MM.1S (cell line): ENCODE results near the gene MGAT4D.

Source experiments
- EZH2 ChIP-seq: fragments of 300-600 bp; sonication (generic); optimal IDR thresholded peaks from 2 replicates; pipeline ENCODE3; 2017; ENCODE audit warnings: low read depth, mild to moderate bottlenecking, antibody characterized with exemption, low read length, mixed read lengths
- EZH2phosphoT487 ChIP-seq: fragments of 300-600 bp; sonication (generic); IDR thresholded peaks from 2 replicates; pipeline ENCODE4 v1.6.1; 2018; ENCODE audit warnings: antibody characterized with exemption, low read length
- TF ChIP-seq, protein P1 (sequence below): fragments of 300-600 bp; sonication (generic); IDR thresholded peaks from 2 replicates; pipeline ENCODE4 v1.5.1; 2016; ENCODE audit warnings: antibody characterized with exemption, low read length, mixed read lengths

DNA sequence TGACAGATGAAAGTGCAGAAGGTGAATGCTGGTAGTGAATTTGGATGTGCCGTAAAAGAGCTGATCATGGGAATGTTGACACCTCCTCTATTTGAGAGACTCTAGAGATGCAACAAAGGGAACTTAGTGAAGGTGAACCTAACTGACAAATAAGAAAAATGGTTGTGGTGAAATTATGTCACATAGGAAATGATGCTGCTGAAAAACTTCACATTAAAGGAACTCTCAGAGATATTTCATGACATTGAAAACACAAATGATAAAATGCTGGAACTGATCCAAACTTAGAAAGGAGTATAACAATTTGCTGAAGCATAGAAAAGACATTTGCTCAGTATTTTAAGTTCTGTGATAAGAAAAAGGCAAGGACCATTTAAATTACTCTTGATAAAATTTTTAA is 31.9 kb downstream of the MGAT4D start:
- TF ChIP-seq EZH2 (no peak), EZH2phosphoT487 (no peak)
- TF ChIP-seq, protein P1, sequence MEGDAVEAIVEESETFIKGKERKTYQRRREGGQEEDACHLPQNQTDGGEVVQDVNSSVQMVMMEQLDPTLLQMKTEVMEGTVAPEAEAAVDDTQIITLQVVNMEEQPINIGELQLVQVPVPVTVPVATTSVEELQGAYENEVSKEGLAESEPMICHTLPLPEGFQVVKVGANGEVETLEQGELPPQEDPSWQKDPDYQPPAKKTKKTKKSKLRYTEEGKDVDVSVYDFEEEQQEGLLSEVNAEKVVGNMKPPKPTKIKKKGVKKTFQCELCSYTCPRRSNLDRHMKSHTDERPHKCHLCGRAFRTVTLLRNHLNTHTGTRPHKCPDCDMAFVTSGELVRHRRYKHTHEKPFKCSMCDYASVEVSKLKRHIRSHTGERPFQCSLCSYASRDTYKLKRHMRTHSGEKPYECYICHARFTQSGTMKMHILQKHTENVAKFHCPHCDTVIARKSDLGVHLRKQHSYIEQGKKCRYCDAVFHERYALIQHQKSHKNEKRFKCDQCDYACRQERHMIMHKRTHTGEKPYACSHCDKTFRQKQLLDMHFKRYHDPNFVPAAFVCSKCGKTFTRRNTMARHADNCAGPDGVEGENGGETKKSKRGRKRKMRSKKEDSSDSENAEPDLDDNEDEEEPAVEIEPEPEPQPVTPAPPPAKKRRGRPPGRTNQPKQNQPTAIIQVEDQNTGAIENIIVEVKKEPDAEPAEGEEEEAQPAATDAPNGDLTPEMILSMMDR: no peak
